NCI-H2227 (cell line): ENCODE results near the gene PPP6R2.

Experiments
- DNase-seq: peaks from one replicate; lab custom pipeline; 2025; ENCODE audit not compliant: unreplicated experiment; lab: John Stamatoyannopoulos, UW

PPP6R2 gene

GRCh38 chr22:50304528-50305392, 38.4 kb upstream of the PPP6R2 start:
- no peak for DNase-seq

- DNase-seq: no peak
Measured at GRCh38 chr22:50305393-50305922, 37.7 kb upstream of the PPP6R2 start.

- peak; percentile 17 for DNase-seq
Measured at GRCh38 chr22:50305923-50306566, 37.1 kb upstream of the PPP6R2 start.

- peak; percentile 80 for DNase-seq
Measured at GRCh38 chr22:50306753-50307749, 36.1 kb upstream of the PPP6R2 start, which contains the start of gene PLXNB2. TSS of gene PLXNB2 (minus strand) at chr22:50307646. CDS start at chr22:50290584, 17,062 bp downstream.

GRCh38 chr22:50307890-50308596, 35.1 kb upstream of the PPP6R2 start:
- DNase-seq: no peak

- no peak for DNase-seq
Measured at GRCh38 chr22:50308597-50308935, 34.6 kb upstream of the PPP6R2 start.

GRCh38 chr22:50308986-50309600, 34.0 kb upstream of the PPP6R2 start:
- DNase-seq: no peak

GRCh38 chr22:50309601-50309991, 33.5 kb upstream of the PPP6R2 start:
- no peak for DNase-seq

GRCh38 chr22:50310031-50310722, 33.0 kb upstream of the PPP6R2 start:
- DNase-seq: no peak

GRCh38 chr22:50310949-50311444, 32.1 kb upstream of the PPP6R2 start:
- DNase-seq: no peak

GRCh38 chr22:50311606-50312351, 31.3 kb upstream of the PPP6R2 start:
- DNase-seq: no peak

- DNase-seq: no peak
Measured at GRCh38 chr22:50312371-50312770, 30.8 kb upstream of the PPP6R2 start.

- DNase-seq: no peak
Measured at GRCh38 chr22:50313021-50313420, 30.1 kb upstream of the PPP6R2 start.

GRCh38 chr22:50313600-50313999, 29.5 kb upstream of the PPP6R2 start:
- DNase-seq: no peak

- no peak for DNase-seq
Measured at GRCh38 chr22:50314081-50314454, 29.1 kb upstream of the PPP6R2 start.

- DNase-seq: no peak
Measured at GRCh38 chr22:50314455-50315288, 28.5 kb upstream of the PPP6R2 start.

- no peak for DNase-seq
Measured at GRCh38 chr22:50315289-50316113, 27.6 kb upstream of the PPP6R2 start.
